Liver (tissue), 9 donors: ENCODE measurements around the gene DDX25. TPM values are rescaled to one million over a fixed set of nuclear protein-coding genes. Genes with fewer than 3 reads are reported as not detected.

Experiments
- DNase-seq: peaks from one replicate; pipeline ENCODE4 v3.0.0-alpha.2; 2017; ENCODE audit warnings: low spot score
- H3K27ac ChIP-seq, 2 donors: one replicate each; pipeline ENCODE4 v1.7.0; 2013; ENCODE audit warnings: inconsistent platforms in 2 of 2, low read length in 2 of 2, control low read depth in 1 of 2, low read depth in 1 of 2, mild to moderate bottlenecking in 1 of 2
- H3K27me3 ChIP-seq, 4 donors: one replicate each; pipeline versions ENCODE4 v1.6.1 to v1.7.0; 2013; ENCODE audit warnings: low read length in 3 of 4, inconsistent platforms in 1 of 4, mild to moderate bottlenecking in 1 of 4, moderate library complexity in 1 of 4; ENCODE audit not compliant: control insufficient read depth in 4 of 4, insufficient read depth in 4 of 4
- H3K36me3 ChIP-seq, 4 donors: one replicate each; pipeline versions ENCODE4 v1.6.1 to v1.7.0; 2013; ENCODE audit warnings: low read length in 3 of 4, mild to moderate bottlenecking in 3 of 4, low read depth in 1 of 4, moderate library complexity in 1 of 4; ENCODE audit not compliant: control insufficient read depth in 4 of 4, insufficient read depth in 3 of 4
- H3K4me1 ChIP-seq, 4 donors: one replicate each; pipeline versions ENCODE4 v1.6.1 to v1.7.0; 2013; ENCODE audit warnings: low read length in 3 of 4, mild to moderate bottlenecking in 3 of 4, moderate library complexity in 1 of 4; ENCODE audit not compliant: control insufficient read depth in 4 of 4, insufficient read depth in 4 of 4
- H3K4me3 ChIP-seq, 3 donors: one replicate each; pipeline versions ENCODE4 v1.6.1 to v1.7.0; 2013; ENCODE audit warnings: low read length in 3 of 3, control low read depth in 1 of 3, low read depth in 1 of 3, mild to moderate bottlenecking in 1 of 3
- H3K9ac ChIP-seq, 2 donors: one replicate each; pipeline ENCODE4 v1.7.0; 2013; ENCODE audit warnings: low read length in 2 of 2, mild to moderate bottlenecking in 2 of 2, moderate library complexity in 2 of 2, control low read depth in 1 of 2, low read depth in 1 of 2
- H3K9me3 ChIP-seq, 4 donors: one replicate each; pipeline versions ENCODE4 v1.6.1 to v1.7.0; 2013; ENCODE audit warnings: low read length in 3 of 4; ENCODE audit not compliant: control insufficient read depth in 4 of 4
- ATF3 ChIP-seq: IDR thresholded peaks from 2 replicates; pipeline ENCODE4 v1.6.1; 2016; ENCODE audit warnings: antibody characterized with exemption
- CTCF ChIP-seq: fragments of 150-350 bp; IDR thresholded peaks from 2 replicates; pipeline ENCODE4 v1.5.1; 2017; ENCODE audit warnings: improper control_type of control experiment, low read depth, low read length; ENCODE audit not compliant: missing input control
- EGR1 ChIP-seq, 2 donors: IDR thresholded peaks; 2 replicates each; pipeline ENCODE4 v1.6.1; 2016 to 2018; ENCODE audit warnings: antibody characterized with exemption in 2 of 2, low read depth in 2 of 2
- FOXA1 ChIP-seq: IDR thresholded peaks from 2 replicates; pipeline ENCODE4 v1.6.1; 2016; ENCODE audit warnings: antibody characterized with exemption
- FOXA2 ChIP-seq: IDR thresholded peaks from 2 replicates; pipeline ENCODE4 v1.6.1; 2016; ENCODE audit warnings: antibody characterized with exemption
- GABPA ChIP-seq, 2 donors: IDR thresholded peaks in 1 of 2; conservative IDR thresholded peaks in 1 of 2; 2 replicates each; pipeline ENCODE4 v1.6.1; 2016; ENCODE audit warnings: antibody characterized with exemption in 2 of 2, mild to moderate bottlenecking in 1 of 2, moderate library complexity in 1 of 2
- HNF4A ChIP-seq, 2 donors: conservative IDR thresholded peaks; 2 replicates each; pipeline ENCODE4 v1.6.1; 2016; ENCODE audit warnings: antibody characterized with exemption in 2 of 2, mild to moderate bottlenecking in 2 of 2
- HNF4G ChIP-seq: IDR thresholded peaks from 2 replicates; pipeline ENCODE4 v1.6.1; 2016; ENCODE audit warnings: antibody characterized with exemption
- JUND ChIP-seq, 2 donors: IDR thresholded peaks; 2 replicates each; pipeline ENCODE4 v1.6.1; 2016; ENCODE audit warnings: antibody characterized with exemption in 2 of 2
- MAX ChIP-seq: IDR thresholded peaks from 2 replicates; pipeline ENCODE4 v1.6.1; 2016; ENCODE audit warnings: antibody characterized with exemption
- NR2F2 ChIP-seq: IDR thresholded peaks from 2 replicates; pipeline ENCODE4 v1.6.1; 2016; ENCODE audit warnings: antibody characterized with exemption
- RAD21 ChIP-seq, 2 donors: IDR thresholded peaks; 2 replicates each; pipeline ENCODE4 v1.6.1; 2016; ENCODE audit warnings: antibody characterized with exemption in 2 of 2, mild to moderate bottlenecking in 2 of 2
- REST ChIP-seq: IDR thresholded peaks from 2 replicates; pipeline ENCODE4 v1.6.1; 2016; ENCODE audit warnings: antibody characterized with exemption, mild to moderate bottlenecking
- RXRA ChIP-seq, 2 donors: IDR thresholded peaks; 2 replicates each; pipeline ENCODE4 v1.6.1; 2017 to 2018; ENCODE audit warnings: antibody characterized with exemption in 2 of 2, mild to moderate bottlenecking in 1 of 2
- SP1 ChIP-seq: IDR thresholded peaks from 2 replicates; pipeline ENCODE4 v1.6.1; 2018; ENCODE audit warnings: antibody characterized with exemption, mild to moderate bottlenecking
- TAF1 ChIP-seq: conservative IDR thresholded peaks from 2 replicates; pipeline ENCODE4 v1.6.1; 2016; ENCODE audit warnings: antibody characterized with exemption, mild to moderate bottlenecking
- YY1 ChIP-seq: IDR thresholded peaks from 2 replicates; pipeline ENCODE4 v1.6.1; 2016; ENCODE audit warnings: antibody characterized with exemption, mild to moderate bottlenecking
- ZBTB33 ChIP-seq: IDR thresholded peaks from 2 replicates; pipeline ENCODE4 v1.6.1; 2016; ENCODE audit warnings: antibody characterized with exemption
- WGBS: extraction: QIAGEN DNeasy Blood & Tissue Kit; methylation state at CpG from one replicate; pipeline ENCODE4 v1.1.7; 2013; 5-methylcytosine and 5-hydroxymethylcytosine counted together
- polyA plus RNA-seq, 2 donors: library from polyadenylated mRNA; stranded (reverse) in 1 of 2; unstranded in 1 of 2; fragments of 200-250 nt in 1 of 2; fragments of >200 nt in 1 of 2; fragmentation: Nextera tagmentation in 1 of 2; extraction: Ambion mirVana in 1 of 2; gene quantifications; one replicate each; pipeline versions ENCODE4 v1.2.1 to v1.2.3, GENCODE V29; 2013 to 2015
- total RNA-seq, 2 donors: library from RNA; depleted of rRNA; stranded (reverse); fragments of >200 nt; gene quantifications; one replicate each; pipeline ENCODE4 v1.2.3, GENCODE V29; 2014
- donor health status: healthy.
- donor health status: healthy.
- donor health status: healthy.
- donor health status: healthy.
- donor health status: healthy.

DDX25 gene
- total and polyA plus RNA-seq, 4 donors: 0.07 to 0.79 (median 0.31) TPM

- Histone ChIP-seq H3K36me3 (no peaks in the 10 kb centered on the region), H3K27me3 (no peaks in the 10 kb centered on the region), H3K4me3 (no peak overlapping the region), H3K9ac (no peak overlapping the region), H3K27ac (no peak overlapping the region), H3K9me3 (no peaks in the 10 kb centered on the region), H3K4me1 (peaks cover 0 to 13% (median 6%) of the 10 kb centered on the region in 4 donors)
- no peak for DNase-seq
- TF ChIP-seq NR2F2: no peak
- TF ChIP-seq HNF4G: no peak
- no peak for TF ChIP-seq ZBTB33
- TF ChIP-seq JUND (IDR thresholded peaks at IDR 0.05): no peak
- TF ChIP-seq FOXA1: no peak
- no peak for TF ChIP-seq FOXA2
- TF ChIP-seq REST: no peak
- no peak for TF ChIP-seq CTCF
- no peak for TF ChIP-seq RXRA (IDR thresholded peaks at IDR 0.05)
- no peak for TF ChIP-seq RAD21 (IDR thresholded peaks at IDR 0.05)
- no peak for TF ChIP-seq TAF1
- no peak for TF ChIP-seq HNF4A (conservative IDR thresholded peaks at IDR 0.05)
- TF ChIP-seq EGR1 (IDR thresholded peaks at IDR 0.05; ENCODE audit: low read depth in 2 of 2): no peak
- no peak for TF ChIP-seq YY1
- TF ChIP-seq MAX: no peak
- no peak for TF ChIP-seq SP1
- no peak for TF ChIP-seq GABPA (IDR thresholded peaks at IDR 0.05 in 1 of 2, conservative IDR thresholded peaks at IDR 0.05 in 1 of 2)
- TF ChIP-seq ATF3: no peak
Measured at GRCh38 chr11:125976156-125976555, 71.8 kb downstream of the DDX25 start.

- H3K27ac ChIP-seq: no peak overlapping the region
- no peaks in the 10 kb centered on the region for H3K9me3 ChIP-seq
- no peak overlapping the region for H3K4me3 ChIP-seq
- 93% methylated on average over 3 of the region's 3 CpGs for WGBS
- no peak for DNase-seq
- H3K36me3 ChIP-seq: no peaks in the 10 kb centered on the region
- no peaks in the 10 kb centered on the region for H3K27me3 ChIP-seq
- peaks cover 0 to 13% (median 6%) of the 10 kb centered on the region in 4 donors for H3K4me1 ChIP-seq
- no peak overlapping the region for H3K9ac ChIP-seq
- no peak for TF ChIP-seq RXRA (IDR thresholded peaks at IDR 0.05)
- TF ChIP-seq YY1: no peak
- no peak for TF ChIP-seq FOXA1
- TF ChIP-seq CTCF: no peak
- no peak for TF ChIP-seq SP1
Measured at GRCh38 chr11:125977333-125977732, 73.0 kb downstream of the DDX25 start.
